HL-60 (cell line): Measurements from ENCODE around the gene LAMA4.

Experiments used
- GABPA ChIP-seq: IDR thresholded peaks from 2 replicates; pipeline ENCODE4 v1.6.1; 2012; ENCODE audit warnings: low read depth
- POLR2AphosphoS5 ChIP-seq: IDR thresholded peaks from 2 replicates; pipeline ENCODE4 v1.6.1; 2012; ENCODE audit warnings: low read depth
- SPI1 ChIP-seq: IDR thresholded peaks from 2 replicates; pipeline ENCODE4 v1.6.1; 2012; ENCODE audit warnings: low read depth, mild to moderate bottlenecking, borderline replicate concordance
- TF ChIP-seq, protein P1 (sequence below): IDR thresholded peaks from one replicate; pipeline ENCODE4 v1.5.1; 2011; ENCODE audit warnings: low read length, control low read depth, inconsistent platforms; ENCODE audit not compliant: insufficient read depth
- TF ChIP-seq, protein P2 (sequence below): IDR thresholded peaks from 2 replicates; pipeline ENCODE4 v1.6.1; 2012; ENCODE audit warnings: low read depth; ENCODE audit not compliant: insufficient replicate concordance

DNA sequence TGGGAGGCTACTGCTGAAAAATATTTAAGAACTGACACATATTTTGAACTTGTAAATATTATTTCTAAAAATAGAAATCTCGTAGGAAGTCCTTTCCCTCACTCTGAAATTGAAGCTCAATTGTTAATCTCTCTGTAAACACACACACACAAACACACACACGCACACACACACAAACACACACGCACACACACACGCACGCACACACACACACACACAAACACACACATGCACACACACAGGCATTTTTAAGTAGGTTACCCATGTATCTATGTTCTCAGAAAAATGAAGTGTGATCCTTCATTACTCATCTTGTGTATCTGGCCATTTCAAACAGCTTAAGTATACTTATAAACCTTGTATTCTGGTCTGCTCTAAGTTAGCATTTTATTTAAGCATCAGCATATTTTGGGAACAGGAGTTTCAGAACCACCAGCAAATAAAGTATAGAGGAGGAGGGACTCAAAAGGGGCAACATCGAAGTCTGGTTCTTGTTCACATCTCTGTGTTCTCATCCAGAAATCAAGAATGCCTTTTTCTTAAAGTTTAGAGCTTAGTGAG, 188.9 kb downstream of the LAMA4 start:
- TF ChIP-seq, protein P1, sequence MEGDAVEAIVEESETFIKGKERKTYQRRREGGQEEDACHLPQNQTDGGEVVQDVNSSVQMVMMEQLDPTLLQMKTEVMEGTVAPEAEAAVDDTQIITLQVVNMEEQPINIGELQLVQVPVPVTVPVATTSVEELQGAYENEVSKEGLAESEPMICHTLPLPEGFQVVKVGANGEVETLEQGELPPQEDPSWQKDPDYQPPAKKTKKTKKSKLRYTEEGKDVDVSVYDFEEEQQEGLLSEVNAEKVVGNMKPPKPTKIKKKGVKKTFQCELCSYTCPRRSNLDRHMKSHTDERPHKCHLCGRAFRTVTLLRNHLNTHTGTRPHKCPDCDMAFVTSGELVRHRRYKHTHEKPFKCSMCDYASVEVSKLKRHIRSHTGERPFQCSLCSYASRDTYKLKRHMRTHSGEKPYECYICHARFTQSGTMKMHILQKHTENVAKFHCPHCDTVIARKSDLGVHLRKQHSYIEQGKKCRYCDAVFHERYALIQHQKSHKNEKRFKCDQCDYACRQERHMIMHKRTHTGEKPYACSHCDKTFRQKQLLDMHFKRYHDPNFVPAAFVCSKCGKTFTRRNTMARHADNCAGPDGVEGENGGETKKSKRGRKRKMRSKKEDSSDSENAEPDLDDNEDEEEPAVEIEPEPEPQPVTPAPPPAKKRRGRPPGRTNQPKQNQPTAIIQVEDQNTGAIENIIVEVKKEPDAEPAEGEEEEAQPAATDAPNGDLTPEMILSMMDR = no peak
- TF ChIP-seq POLR2AphosphoS5 (no peak), GABPA (no peak), SPI1 (no peak)
- TF ChIP-seq, protein P2, sequence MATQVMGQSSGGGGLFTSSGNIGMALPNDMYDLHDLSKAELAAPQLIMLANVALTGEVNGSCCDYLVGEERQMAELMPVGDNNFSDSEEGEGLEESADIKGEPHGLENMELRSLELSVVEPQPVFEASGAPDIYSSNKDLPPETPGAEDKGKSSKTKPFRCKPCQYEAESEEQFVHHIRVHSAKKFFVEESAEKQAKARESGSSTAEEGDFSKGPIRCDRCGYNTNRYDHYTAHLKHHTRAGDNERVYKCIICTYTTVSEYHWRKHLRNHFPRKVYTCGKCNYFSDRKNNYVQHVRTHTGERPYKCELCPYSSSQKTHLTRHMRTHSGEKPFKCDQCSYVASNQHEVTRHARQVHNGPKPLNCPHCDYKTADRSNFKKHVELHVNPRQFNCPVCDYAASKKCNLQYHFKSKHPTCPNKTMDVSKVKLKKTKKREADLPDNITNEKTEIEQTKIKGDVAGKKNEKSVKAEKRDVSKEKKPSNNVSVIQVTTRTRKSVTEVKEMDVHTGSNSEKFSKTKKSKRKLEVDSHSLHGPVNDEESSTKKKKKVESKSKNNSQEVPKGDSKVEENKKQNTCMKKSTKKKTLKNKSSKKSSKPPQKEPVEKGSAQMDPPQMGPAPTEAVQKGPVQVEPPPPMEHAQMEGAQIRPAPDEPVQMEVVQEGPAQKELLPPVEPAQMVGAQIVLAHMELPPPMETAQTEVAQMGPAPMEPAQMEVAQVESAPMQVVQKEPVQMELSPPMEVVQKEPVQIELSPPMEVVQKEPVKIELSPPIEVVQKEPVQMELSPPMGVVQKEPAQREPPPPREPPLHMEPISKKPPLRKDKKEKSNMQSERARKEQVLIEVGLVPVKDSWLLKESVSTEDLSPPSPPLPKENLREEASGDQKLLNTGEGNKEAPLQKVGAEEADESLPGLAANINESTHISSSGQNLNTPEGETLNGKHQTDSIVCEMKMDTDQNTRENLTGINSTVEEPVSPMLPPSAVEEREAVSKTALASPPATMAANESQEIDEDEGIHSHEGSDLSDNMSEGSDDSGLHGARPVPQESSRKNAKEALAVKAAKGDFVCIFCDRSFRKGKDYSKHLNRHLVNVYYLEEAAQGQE = no peak
